EH (cell line): Measurements from ENCODE around the gene PTH.
A peak's percentile ranks its signal among the peaks of the same experiment; 100 is the strongest.

Experiments used
- DNase-seq: peaks from one replicate; pipeline ENCODE4 v3.0.0-alpha.2; 2015; ENCODE audit warnings: low read depth

PTH gene

DNA sequence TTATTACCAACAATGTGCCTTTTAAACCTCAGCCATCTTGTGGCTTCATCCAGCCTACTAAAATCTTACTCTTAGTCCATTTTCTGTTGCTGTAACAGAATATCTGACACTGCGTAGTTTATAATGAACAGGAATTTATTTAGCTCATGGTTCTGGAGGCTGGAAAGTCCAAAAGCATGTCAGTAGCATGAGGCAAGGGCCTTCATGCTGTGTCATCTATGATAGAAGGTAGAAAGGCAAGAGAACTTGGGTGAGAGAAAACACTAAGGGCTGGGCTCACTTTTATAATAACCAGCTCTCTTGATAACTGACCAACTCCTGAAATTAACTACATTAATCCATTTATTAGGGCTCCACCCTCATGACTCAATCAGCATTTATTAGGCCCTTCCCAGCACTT, 46.3 kb downstream of the PTH start:
- no peak for DNase-seq

DNA sequence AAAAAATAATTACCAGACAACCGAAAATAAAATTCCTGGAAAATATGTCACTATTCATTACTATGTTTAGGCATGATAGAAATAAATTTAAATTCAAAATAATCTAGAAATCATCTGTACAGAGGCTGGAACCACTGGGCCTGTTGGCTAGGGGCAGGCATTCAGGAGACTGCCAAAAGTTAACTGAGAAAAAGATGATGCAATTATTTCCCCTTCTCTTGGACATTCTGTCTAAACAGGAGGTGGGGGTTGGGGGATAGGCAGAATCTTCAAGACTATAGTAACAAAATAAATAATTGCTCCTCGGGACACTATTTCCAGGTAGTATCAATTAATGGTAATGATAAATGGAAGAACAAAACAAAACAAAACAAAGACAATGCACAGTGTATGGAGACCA, 46.9 kb downstream of the PTH start:
- DNase-seq, result peak; percentile 36

DNA sequence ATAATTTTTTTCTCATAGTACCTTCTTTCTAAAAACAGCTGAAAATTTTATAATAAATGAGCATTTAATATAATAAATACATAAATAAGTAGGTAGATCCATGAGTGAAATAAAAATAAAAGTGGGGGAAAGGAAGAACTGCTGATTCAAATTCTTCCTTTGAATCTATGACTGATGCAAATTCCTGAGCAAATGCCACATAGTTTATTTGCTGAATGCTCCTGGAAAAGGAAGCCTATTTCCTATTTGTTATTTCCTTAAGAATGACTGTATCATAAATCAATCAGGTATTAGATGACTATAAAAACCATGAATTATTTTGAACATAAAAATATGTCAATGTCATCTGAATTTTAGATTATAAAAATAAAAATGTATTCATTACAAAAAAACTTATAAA, 49.4 kb downstream of the PTH start:
- DNase-seq, result peak; percentile 61

GRCh38 chr11:13445588-13445987, 50.2 kb downstream of the PTH start:
- no peak for DNase-seq
